ENCODE results near the gene BDH1.

Gene BDH1

DNA sequence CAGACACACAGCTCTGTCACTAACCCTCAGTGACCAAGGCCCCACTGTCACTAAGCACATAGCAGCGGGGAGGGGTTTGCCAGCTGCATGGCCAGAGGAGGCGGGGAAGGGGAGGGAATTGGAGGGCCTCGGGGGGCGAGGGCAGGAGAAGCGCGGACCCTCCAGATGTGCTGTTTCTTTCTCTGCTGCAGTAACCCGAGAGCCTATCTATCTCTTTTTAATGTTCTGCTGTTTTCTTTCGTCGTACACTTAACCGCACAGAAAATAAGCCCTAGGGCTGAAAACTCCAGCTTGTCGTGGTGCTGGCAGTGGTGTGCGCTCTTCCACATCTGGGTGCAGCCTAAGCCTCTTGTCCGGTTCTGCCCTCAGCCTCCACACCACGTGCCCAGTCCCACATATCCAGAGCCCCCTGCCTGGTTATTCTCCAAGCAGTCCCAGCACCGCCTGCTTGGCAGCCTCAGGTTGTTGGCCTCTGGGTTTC lies 51.1 kb downstream of the BDH1 start:
- DNase-seq = no peak

DNA sequence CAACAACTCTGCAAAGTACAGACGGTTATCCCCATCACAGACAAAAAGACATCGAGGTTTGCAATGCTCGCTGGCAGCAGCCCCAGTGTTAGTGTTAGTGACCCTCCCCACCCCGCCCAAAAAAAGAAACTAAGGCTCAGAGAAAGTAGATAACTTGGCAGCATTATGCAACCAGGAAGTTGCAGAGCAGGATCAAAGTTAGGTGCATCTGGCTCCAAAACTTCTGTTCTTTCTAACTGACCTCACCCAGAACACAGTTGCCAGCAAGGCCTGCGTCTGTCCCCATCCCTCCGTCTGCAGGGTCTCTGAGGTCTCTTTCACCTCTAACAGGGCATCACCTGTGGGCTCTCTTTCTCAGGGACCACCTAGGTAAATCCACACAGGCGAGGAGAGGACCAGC lies 51.5 kb downstream of the BDH1 start:
- no peak for DNase-seq

DNA sequence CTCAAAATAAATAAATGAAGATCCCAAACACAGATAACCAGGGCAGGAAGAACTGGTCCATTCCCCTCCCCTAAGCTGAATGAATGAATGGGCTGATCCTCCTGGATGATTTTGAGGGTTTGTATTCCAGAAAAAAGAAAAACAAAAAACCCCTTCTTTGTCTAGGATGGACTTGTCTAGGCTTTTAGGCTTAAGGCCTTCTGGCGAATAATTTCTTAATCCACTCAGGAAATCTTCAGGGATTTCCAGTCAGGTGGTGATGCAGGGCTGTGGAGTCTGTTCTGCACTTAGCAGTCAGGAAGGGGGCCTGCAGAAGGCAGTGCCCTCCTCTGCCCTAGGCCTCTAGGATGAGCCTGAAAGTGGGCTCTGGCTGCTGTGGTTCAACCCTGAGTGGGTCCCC lies 52.1 kb downstream of the BDH1 start:
- no peak for DNase-seq

DNA sequence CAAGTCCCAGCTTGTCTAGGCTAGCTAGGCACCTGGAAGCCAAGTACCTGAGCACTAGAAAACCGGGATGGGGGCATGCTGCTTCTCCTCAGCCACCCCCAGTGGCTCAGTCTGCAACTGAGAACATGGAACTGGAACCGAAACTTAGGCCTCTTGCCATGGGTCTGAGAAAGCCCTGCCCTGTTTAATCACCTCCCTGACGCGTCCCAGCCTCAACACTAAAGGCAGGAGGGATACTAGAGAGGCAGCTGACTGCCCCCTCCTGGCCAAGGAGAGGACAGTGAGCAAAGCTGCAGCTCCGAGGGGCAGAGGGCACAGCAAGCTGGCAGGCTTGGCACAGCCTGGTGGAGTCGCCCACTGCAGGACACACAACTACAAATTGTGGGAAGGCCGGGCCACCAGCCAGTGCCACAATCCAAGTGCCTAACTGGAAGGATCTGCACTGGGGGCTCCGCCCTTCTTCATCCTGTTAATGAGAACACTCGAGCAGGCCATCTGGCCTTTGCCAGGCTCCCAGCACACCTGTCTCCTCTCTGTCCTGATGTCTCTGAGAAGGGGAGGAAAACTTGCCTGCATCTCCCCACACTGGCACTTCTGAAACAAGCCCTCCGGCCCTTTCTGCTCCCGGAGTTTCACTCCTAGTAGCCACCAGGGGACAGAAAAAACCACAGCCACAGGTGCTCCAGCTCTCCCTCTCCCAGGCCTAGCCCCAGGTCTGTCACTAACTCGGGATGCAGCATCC lies 53.7 kb downstream of the BDH1 start:
- DNase-seq = peak; percentile 24

DNA sequence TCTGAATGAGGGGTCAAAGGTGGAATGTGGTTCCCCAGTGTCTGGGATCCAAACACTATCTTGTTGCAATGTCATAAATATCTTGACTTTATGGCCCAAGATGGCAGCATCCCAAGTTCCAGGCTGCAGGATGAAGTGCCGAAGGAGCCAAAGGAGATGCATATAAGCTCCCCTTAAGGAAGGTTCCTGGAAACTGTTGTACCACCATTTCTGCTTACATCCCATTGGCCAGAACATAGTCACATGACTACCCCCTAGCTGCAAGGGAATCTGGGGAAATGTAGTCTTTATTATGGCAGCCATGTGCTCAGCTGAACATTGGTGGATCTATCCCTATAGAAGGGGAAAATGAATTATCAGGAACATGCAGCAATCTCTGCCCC lies 54.3 kb downstream of the BDH1 start:
- no peak for DNase-seq

DNA sequence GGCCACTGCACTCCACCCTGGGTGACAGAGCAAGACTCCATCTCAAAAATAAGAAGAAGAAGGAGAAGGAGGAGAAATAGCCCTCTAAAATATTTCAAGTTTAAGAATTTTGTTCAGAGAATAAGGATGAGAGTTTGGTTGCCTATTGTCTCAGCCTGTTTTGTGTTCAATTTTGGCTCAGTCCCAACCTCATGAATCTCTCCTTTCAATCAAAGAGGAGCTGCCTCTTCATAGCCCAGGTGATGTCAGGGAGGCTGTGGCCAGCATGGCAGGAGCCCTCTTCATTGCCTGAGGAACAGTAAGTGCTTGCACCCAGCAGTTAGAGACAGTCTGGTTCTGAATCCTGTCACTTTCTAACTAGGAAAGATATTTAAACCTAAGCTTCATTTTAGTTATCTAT lies 55.0 kb downstream of the BDH1 start:
- no peak for DNase-seq

DNA sequence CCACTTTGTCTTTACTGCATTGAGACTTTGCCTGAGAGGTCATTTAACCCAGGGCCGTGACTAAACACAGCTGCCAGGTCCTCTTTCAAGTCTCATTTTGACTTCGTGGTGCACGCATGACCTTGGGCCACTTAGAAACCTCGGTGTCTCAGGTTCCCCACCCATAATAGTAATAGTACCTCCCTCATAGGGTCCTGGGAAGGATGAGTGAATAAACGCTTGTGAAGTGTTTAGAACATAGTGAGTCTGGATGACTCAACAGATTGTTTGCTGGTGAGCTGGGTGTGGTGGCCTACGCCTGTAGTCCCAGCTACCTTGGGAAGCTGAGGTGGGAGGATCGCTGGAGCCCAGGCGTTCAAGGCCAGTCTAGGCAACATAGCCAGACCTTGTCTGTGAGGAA lies 56.3 kb downstream of the BDH1 start:
- DNase-seq = no peak

DNA sequence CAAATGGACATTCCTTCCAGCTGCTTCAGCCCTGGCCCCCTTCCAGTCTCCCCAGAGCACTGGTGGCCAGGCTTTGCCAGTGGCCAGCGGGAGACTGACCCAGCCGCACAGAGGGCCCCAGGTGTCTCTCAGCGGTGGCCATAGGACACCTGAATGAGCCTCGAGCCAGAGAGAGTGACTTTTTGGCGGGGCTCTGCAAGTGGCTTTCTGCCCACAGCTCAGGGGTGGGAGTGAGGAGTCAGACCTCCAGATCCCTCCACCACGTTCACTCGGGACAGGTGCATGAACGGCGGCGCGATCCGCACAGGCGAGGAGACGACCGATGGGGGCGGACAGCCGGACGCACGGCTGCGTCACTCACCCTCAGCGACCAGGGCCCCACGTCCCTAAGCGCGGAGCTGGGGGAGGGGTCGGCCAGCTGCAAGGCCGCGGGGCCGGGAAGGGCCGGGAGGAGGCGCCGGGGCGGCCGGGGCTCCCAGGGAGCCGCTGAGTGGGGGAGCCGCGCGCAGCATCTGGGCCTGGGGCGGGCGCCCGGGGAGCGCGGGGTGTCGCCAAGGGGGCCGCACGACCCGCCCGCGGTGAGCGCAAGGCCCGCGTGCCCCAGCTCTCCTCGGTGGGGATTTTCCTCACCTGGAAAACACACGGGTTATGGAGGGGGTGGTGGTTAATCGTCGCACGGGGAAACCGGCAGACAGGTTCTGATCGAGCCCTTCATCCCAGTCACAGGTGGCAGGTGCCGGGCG lies 57.1 kb downstream of the BDH1 start:
- no peak for DNase-seq

DNA sequence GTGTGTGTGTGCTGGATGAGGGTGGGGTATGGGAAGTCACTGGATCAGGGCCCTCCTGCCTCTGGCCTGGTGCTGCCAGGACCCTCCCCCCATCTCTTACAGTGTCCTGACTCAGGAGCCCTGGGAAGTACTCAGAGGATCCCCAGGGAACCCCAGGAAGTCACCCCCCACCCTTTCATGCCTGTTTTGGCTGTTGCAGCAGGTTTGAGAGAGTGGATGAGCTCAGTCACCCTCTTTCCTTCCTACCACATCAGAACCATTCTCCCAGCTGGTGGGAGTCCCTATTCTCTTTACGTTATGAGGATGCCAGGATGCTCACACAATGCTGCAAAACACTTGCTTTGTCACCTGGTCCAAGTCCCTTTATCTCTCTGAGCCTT lies 59.0 kb downstream of the BDH1 start:
- DNase-seq = no peak

DNA sequence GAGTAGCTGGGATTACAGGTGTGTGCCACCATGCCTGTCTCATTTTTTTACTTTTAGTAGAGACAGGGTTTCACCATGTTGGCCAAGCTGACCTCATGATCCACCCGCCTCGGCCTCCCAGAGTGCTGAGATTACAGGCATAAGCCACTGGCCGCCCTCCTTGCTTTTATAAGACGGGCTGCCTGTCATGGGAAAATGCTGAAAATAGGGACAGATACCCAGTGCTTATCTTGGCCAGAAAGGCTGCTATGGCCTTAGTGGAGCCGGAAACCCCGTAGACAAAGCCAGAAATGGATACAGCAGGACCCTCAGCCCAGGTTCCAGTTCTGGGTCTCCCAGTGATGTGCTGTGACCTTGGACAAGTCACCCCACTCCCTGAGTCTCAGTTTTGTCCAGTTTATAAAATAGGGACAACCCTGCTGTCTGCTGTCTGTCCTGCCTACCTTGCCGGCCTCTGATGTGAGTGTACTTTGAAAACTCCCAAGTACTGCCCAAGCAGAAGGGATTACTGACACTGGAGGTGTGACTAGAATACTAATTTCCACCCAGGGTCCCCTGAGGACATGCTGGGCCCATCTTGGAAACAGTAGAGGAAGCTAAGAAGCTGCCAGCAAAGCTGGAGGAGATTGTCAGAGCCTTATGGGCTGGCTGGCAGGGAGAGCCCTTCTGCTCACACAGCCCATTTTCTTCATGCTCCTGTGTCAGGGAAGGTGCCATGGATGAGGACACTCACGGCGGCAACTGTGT lies 59.6 kb downstream of the BDH1 start:
- DNase-seq = no peak

DNA sequence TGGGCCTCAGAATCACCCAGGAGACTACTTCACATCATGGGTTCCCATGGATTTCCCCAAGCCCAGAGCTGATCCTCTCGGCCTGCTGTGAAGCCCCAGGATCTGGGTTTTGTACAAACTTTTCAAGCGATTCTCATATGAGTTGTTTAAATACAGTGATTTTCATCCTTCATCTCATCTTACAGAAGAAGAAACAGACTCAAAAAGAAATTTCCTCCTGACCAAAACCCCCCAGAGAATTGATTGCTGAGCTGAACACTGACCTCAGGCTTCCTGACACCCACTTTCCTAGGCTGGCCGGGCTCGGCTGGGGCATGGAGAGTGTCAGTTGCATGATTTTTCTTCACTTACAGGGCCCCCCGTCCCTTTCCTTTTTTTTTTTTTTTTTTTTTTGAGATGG lies 60.3 kb downstream of the BDH1 start:
- DNase-seq = no peak

DNA sequence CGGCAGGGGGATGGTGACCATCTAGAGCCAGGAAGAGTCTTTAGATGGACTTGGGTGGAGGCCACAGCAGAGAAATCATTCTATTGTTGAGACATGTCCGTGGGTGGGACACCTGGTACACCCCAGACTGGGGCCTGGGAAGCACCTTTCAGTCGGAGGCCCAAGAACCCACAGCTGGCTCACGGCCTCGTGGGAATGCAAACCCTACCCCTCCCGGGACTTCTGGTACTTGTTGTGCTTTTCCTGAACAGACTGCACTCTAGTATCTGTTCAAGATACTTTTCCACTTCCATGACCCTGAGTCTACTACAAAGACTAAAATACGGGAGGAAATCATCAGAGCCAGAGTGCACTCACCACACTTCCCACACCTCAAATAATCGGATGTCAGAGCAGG lies 60.7 kb downstream of the BDH1 start:
- DNase-seq = no peak

DNA sequence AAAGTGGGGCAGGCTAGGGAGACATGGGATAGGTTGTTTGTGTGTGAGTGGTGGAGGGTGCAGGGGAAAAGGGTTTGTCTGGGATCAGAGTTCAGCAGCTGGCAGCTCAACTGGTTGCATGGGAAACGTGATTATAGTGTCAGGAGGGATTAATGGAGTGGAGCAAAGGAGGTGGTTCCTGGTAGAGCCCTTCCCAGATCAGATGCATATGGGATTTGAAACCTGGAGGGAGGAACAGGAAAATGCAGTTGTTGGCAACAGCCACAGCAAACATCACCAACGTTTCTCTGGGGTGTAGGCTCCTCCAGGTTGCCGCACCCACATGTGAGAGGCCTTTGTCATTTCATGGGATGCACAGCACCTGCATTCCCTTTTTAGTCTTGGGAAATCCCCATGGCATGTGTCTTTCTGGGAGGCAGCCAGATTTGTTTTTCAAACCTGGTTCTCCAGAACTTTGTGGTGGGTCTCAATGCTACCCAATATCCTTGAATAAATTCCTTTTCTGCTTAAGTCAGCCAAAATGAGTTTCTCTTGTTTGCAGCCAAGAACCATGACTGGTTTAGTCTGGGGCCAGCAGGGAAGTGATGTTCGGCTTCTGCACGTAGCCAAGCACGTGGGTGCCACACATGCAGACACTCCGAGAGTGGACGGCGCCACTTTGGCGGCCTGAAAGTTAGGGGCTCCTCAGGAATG lies 61.3 kb downstream of the BDH1 start:
- no peak for DNase-seq

DNA sequence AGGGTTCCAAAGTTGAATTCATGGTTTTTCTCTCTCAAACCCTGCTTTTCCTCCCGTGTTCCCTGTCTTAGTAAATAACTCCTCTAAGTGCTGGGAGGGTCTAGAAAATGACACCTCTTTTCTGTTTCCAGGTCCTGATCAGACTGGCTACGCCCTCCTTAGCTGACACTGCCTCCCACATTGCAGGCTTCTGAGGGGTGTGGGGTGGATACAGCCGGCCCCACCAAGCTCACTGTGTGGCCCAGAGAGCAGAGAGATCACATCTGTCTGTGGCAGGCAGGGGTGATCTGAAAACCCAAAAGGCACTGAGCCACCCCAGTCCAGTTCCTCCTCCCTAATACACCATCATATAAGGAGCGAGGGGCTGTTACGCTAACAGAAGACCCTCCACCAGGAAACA lies 62.7 kb downstream of the BDH1 start:
- no peak for DNase-seq

DNA sequence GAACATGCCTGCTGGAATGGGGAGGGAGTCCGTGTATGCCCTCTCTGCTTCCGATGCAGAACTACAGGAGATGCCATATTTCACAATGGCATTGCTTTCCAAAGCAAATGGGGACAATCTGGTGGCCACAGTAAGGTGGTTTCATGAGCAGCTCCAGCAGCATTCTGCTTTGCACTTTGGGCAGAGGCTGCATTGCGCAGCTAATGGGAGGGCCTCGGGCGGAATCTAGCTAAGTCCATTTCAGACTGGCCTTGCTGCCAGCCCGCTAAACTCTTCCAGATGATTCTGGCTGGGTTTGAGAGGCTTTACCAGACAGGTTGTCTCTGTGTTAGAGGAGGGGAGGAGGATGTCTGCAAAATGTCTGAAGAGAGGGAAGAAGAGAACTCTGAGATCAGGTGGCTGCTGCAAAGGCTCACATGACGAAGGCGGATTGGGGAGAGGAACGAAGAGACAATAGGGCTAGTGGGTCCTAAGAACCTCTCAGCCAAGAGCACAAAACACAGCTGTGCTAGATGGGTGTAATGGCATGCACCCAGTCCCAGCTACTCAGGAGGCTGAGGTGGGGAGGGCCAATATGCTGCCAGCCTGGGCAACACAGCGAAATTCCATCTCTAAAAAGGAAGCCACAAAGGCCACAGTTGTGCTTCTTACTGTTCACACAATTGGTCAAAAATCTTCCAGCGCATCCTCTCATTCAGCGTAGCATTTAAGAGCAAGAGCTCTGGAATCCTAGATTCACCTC lies 63.7 kb downstream of the BDH1 start:
- DNase-seq = no peak

DNA sequence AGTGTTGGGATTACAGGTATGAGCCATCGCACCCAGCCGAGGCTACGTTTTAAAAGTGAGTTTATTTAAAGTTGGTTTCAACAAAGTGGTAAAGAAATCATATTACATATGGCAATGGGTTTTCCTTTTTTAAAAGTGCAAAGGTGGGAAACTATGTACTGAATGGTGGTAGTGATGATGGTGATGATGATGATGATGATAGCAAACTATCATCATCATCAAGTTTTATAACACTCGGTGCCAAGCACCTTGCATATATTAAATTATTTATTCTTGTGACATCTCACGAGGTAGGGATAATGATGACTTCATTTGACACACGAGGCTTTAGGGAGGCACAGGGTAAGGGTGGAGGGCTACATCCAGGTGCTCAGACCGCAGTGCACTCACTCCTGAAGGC lies 64.3 kb downstream of the BDH1 start:
- DNase-seq = no peak

DNA sequence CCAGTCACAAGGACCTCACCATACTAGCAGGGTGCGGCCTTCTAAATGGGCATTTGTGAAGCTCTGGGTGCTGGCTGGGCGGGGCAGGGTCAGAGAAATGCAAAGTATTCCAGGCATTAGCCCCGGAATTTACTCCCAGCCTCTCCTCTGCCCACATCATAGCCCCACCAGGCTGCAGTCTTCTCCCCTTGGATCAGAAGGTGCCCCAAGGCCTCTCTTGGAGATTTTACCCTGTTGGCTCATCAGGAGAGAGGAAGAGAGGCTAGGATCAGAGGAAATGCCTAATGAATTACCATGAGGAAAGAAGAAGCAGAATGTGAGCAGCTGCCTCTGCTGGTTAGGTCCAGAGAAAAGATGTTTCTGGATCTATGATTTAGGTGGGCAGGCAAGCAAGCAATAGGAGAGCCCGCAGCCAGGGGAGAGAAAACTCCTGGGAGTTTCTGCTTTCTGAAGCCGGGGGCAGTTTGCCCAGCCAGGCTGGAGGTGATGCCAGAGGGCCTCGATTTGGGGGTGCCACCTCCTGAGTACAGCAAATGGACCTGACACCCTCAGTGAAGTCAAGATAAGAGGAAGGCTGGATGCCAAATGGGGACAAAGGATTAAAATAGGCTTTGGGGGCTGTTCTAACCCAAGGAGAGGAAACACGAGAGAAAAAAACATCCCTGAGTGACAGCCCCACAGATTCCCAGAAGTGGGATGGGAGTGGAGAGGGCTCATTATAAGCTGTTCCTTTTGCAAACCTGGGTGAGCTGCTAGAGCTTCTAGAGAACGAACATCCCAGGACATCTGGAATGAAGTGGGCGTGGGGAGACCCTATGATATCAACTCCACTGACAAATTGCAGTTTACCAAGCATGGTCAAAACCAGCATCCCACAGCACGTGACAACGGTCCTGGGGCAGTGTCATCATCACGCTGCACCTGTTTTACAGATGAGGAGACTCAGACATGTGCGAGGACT lies 65.4 kb downstream of the BDH1 start:
- no peak for DNase-seq

DNA sequence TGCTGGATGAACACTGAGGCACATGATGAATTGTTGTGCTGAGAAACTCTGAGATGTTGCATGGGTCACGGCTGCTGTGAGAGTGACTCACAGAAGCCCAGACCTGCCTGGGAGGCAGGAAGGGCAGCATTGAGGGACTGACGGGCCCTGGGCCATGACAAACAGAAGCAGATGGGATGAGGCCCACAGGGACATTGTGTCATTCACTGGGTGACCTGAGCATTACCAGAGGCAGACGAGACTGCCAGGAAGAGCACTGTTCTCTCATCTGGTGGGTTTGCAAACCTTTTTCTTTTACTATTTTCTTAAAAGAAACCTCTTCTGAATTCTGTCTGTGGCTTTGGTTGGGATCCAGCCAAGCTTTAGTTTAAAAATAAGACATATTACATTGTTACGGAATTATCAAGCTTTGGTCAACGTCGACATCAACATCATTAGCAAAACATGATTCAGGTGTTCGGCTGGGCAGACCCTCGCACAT lies 67.8 kb downstream of the BDH1 start:
- DNase-seq = peak; percentile 33

DNA sequence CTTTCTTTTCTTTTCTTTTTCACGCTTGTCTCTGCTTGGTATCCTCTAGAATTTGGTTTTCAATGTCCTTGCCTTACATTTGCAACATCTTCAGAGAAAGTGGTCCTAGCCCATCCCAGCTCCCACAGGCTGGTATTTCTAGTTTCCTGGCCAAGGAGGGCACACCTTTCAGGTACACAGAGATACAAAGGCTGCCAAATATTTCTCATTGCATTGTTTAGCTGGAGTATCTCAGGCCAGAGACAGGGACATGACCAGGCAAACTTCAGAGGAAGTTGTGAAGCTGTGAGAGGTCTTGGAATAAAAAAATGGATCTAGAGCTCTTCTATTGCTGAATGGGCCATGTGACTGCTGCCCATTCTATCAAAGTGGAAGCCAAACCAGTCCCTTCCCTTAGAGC lies 68.9 kb downstream of the BDH1 start:
- no peak for DNase-seq

DNA sequence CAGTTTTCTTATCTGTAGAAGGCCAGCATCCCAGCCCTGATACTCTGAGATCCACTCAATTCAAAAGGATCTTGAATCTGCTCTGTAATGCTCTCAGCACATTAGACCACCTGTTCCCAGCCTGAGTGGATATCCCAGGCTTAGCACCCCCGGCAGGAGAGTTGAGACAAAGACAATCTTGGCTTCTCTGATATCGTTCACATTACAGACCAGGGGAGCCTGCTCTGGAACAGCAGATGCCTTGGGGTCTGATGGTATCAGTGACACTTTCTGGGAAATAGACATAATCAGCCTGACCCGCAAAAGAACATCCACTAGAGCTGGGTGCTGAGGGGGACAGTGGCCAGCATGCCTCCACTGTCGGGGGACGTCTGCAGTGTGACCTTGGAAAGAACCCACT lies 70.6 kb downstream of the BDH1 start:
- no peak for DNase-seq

DNA sequence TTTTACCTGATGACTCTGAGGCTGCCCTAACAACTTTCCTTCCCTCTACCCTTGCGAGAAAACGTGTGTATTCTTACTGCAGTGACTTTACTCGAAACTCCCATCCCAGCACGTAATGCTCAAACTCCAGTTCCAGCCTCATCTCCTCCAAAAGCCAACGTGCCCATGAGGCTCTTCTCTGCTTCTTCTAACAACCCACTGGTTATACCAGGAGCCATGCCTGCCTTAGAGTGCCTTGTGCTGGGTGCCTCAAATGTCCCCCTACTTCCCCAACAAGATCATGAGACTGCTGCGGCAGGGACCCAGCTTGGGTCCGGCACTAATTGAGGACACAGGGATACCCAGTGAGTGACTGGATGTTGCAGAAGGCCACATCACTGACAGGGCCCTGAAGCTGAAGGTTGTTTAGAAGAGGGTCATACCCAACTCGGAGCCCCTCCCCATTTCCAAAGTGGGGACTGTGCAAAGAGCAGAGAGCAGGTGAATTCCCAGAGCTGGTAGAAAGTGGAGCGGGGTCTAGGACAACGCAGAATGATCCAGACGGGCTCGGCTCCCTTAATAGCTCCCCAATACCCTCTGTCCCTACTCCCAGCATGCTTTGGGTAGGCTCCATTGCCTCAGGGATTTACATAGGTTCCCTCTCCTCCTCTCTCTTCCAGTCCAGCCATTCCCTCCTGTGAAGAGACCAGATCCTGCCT lies 71.4 kb downstream of the BDH1 start:
- DNase-seq = no peak

Measured in NCI-H1092 (cell line).